ENCODE measurements around the gene PPY.
"Not testable (repeated sequence)": the region's sequence is repeated elsewhere in the genome, so short reads cannot be mapped to it uniquely, and the experiment has no call there.

Gene PPY

GRCh38 chr17:43974382-43975266 is 32.3 kb upstream of the PPY start:
- Mint-ChIP-seq H3K27ac (no peak overlapping the region), H3K36me3 (no peaks in the 10 kb centered on the region), H3K9me3 (no peaks in the 10 kb centered on the region), H3K4me1 (peaks cover 7% of the 10 kb centered on the region), H3K27me3 (peaks cover 4% of the 10 kb centered on the region), H3K4me3 (no peak overlapping the region)

- not testable (repeated sequence) for H3K4me1 Mint-ChIP-seq, H3K27me3 Mint-ChIP-seq, H3K9me3 Mint-ChIP-seq, H3K4me3 Mint-ChIP-seq, H3K27ac Mint-ChIP-seq, H3K36me3 Mint-ChIP-seq
Observed at GRCh38 chr17:43972444-43973212, 30.4 kb upstream of the PPY start.

- H3K4me3 Mint-ChIP-seq, H3K4me1 Mint-ChIP-seq, H3K36me3 Mint-ChIP-seq, H3K27ac Mint-ChIP-seq, H3K27me3 Mint-ChIP-seq, H3K9me3 Mint-ChIP-seq: not testable (repeated sequence)
Observed at GRCh38 chr17:43971436-43971835, 29.2 kb upstream of the PPY start.

- Mint-ChIP-seq H3K27me3 (peaks cover 2% of the 10 kb centered on the region), H3K4me1 (peaks cover 7% of the 10 kb centered on the region), H3K36me3 (no peaks in the 10 kb centered on the region), H3K4me3 (no peak overlapping the region), H3K9me3 (no peaks in the 10 kb centered on the region), H3K27ac (no peak overlapping the region)
Observed at GRCh38 chr17:43970366-43970765, 28.1 kb upstream of the PPY start.

GRCh38 chr17:43967251-43967875 is 25.1 kb upstream of the PPY start:
- Mint-ChIP-seq H3K4me3 (no peak overlapping the region), H3K4me1 (peaks cover 7% of the 10 kb centered on the region), H3K27ac (no peak overlapping the region), H3K27me3 (no peaks in the 10 kb centered on the region), H3K36me3 (no peaks in the 10 kb centered on the region), H3K9me3 (no peaks in the 10 kb centered on the region)

- no peaks in the 10 kb centered on the region for H3K4me1 Mint-ChIP-seq
- no peak overlapping the region for H3K27ac Mint-ChIP-seq
- no peak overlapping the region for H3K4me3 Mint-ChIP-seq
- no peaks in the 10 kb centered on the region for H3K27me3 Mint-ChIP-seq
- H3K9me3 Mint-ChIP-seq = no peaks in the 10 kb centered on the region
- H3K36me3 Mint-ChIP-seq = no peaks in the 10 kb centered on the region
Observed at GRCh38 chr17:43966276-43966675, 24.0 kb upstream of the PPY start.

GRCh38 chr17:43962479-43962878 is 20.2 kb upstream of the PPY start:
- Mint-ChIP-seq H3K4me3 (no peak overlapping the region), H3K27me3 (no peaks in the 10 kb centered on the region), H3K27ac (no peak overlapping the region), H3K36me3 (no peaks in the 10 kb centered on the region), H3K9me3 (no peaks in the 10 kb centered on the region), H3K4me1 (no peaks in the 10 kb centered on the region)

- Mint-ChIP-seq H3K4me1 (no peaks in the 10 kb centered on the region), H3K27ac (no peak overlapping the region), H3K36me3 (no peaks in the 10 kb centered on the region), H3K27me3 (no peaks in the 10 kb centered on the region), H3K4me3 (no peak overlapping the region), H3K9me3 (no peaks in the 10 kb centered on the region)
Observed at GRCh38 chr17:43961954-43962353, 19.7 kb upstream of the PPY start.

- H3K27ac Mint-ChIP-seq, H3K4me3 Mint-ChIP-seq, H3K9me3 Mint-ChIP-seq, H3K27me3 Mint-ChIP-seq, H3K4me1 Mint-ChIP-seq, H3K36me3 Mint-ChIP-seq: not testable (repeated sequence)
Observed at GRCh38 chr17:43961292-43961691, 19.0 kb upstream of the PPY start.

- Mint-ChIP-seq H3K27ac (no peak overlapping the region), H3K36me3 (no peaks in the 10 kb centered on the region), H3K9me3 (no peaks in the 10 kb centered on the region), H3K27me3 (peaks cover 6% of the 10 kb centered on the region), H3K4me3 (no peak overlapping the region), H3K4me1 (no peaks in the 10 kb centered on the region)
Observed at GRCh38 chr17:43958748-43959352, 16.6 kb upstream of the PPY start.

- Mint-ChIP-seq H3K27ac (no peak overlapping the region), H3K4me1 (peaks cover 7% of the 10 kb centered on the region), H3K9me3 (no peaks in the 10 kb centered on the region), H3K27me3 (peaks cover 21% of the 10 kb centered on the region), H3K4me3 (no peak overlapping the region), H3K36me3 (no peaks in the 10 kb centered on the region)
Observed at GRCh38 chr17:43956222-43956621, 13.9 kb upstream of the PPY start.

GRCh38 chr17:43953746-43954145 is 11.5 kb upstream of the PPY start, which contains the start of gene PYY:
Gene PYY (minus strand): TSS chr17:43953940. CDS start chr17:43953483, 457 bp downstream.
- H3K4me3 Mint-ChIP-seq = no peak within 1 kb of the TSS
- no peak within 1 kb of the TSS for H3K27ac Mint-ChIP-seq
- H3K36me3 Mint-ChIP-seq = no peaks in the 10 kb centered on the region
- peaks cover 7% of the 10 kb centered on the region for H3K4me1 Mint-ChIP-seq
- no peaks in the 10 kb centered on the region for H3K9me3 Mint-ChIP-seq
- peaks cover 28% of the 10 kb centered on the region for H3K27me3 Mint-ChIP-seq

- H3K36me3 Mint-ChIP-seq = no peaks in the 10 kb centered on the region
- no peak overlapping the region for H3K4me3 Mint-ChIP-seq
- no peak overlapping the region for H3K27ac Mint-ChIP-seq
- H3K9me3 Mint-ChIP-seq = no peaks in the 10 kb centered on the region
- H3K27me3 Mint-ChIP-seq = peaks cover 28% of the 10 kb centered on the region
- H3K4me1 Mint-ChIP-seq = peaks cover 7% of the 10 kb centered on the region
Observed at GRCh38 chr17:43952724-43953666, 10.7 kb upstream of the PPY start.

GRCh38 chr17:43952351-43952723 is 10.1 kb upstream of the PPY start:
- Mint-ChIP-seq H3K27me3 (peaks cover 28% of the 10 kb centered on the region), H3K27ac (no peak overlapping the region), H3K4me1 (peaks cover 7% of the 10 kb centered on the region), H3K9me3 (no peaks in the 10 kb centered on the region), H3K36me3 (no peaks in the 10 kb centered on the region), H3K4me3 (no peak overlapping the region)

GRCh38 chr17:43951750-43952149 is 9.5 kb upstream of the PPY start:
- no peak overlapping the region for H3K27ac Mint-ChIP-seq
- no peaks in the 10 kb centered on the region for H3K36me3 Mint-ChIP-seq
- H3K27me3 Mint-ChIP-seq = peaks cover 28% of the 10 kb centered on the region
- H3K4me1 Mint-ChIP-seq = peaks cover 7% of the 10 kb centered on the region
- H3K9me3 Mint-ChIP-seq = no peaks in the 10 kb centered on the region
- H3K4me3 Mint-ChIP-seq = no peak overlapping the region

All from activated naive CD4-positive, alpha-beta T cell treated with anti-CD3 and anti-CD28 coated beads, Interleukin-2, amount 50 U/mL, for 24 hours (primary cell).